GM10847 (cell line): ENCODE results near the gene RDH14.

Experiments used
- POLR2A ChIP-seq: IDR thresholded peaks from 2 replicates; pipeline ENCODE4 v1.6.1; 2011; ENCODE audit not compliant: insufficient read length; ENCODE audit errors: extremely low read depth

The RDH14 gene, protein sequence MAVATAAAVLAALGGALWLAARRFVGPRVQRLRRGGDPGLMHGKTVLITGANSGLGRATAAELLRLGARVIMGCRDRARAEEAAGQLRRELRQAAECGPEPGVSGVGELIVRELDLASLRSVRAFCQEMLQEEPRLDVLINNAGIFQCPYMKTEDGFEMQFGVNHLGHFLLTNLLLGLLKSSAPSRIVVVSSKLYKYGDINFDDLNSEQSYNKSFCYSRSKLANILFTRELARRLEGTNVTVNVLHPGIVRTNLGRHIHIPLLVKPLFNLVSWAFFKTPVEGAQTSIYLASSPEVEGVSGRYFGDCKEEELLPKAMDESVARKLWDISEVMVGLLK

DNA sequence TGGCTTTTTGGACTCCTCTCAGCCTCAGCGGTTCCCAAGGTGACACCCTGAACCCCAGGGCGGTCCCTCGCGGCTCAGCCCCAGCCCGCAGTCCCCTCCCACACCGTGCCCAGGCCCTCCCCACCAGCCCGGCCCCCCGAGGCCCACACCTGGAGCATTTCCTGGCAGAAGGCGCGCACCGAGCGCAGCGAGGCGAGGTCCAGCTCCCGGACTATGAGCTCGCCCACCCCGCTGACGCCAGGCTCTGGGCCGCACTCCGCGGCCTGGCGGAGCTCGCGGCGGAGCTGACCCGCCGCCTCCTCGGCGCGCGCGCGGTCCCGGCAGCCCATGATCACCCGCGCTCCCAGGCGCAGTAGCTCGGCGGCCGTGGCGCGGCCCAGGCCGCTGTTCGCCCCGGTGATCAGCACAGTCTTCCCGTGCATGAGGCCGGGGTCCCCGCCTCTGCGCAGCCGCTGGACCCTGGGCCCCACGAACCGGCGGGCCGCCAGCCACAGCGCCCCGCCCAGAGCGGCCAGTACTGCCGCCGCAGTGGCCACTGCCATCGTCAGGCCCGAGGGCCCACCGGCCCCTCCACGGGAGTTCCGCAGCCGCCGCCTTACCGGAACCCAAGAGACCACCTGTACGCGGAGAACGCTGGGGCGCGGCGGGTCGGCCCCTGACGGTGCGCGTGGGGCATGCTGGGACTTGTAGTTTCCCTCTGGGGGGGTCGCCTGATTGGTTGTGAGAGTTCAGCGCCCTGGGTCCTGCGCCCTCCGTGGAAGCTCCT lies at the start of gene RDH14:
Gene RDH14 (minus strand): TSS at position 623 of the 766 bp plus-strand sequence. CDS start 81 bp downstream, at position 542.
- peak; percentile 45 for TF ChIP-seq POLR2A

DNA sequence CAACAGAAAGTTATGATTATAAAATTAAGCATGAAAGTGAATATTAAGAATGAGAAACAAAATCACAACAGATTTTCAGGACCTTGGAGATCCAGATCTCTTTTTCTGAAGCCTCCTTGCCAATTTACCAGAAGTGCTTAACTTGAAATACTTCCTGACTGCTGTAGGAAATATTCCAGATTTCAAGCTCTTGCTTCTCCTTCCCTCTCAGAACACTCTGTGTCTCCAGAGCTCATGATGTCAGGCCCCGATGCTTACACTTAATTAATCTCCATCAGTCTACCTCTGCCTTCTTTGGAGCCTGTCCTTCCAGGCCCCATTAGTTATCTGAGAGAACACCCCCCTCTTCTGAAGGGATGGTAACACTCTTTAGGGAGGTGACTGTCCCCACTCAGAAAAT lies 49.6 kb upstream of the RDH14 start:
- no peak for TF ChIP-seq POLR2A

GRCh38 chr2:18605115-18605514 lies 44.7 kb upstream of the RDH14 start:
- TF ChIP-seq POLR2A = no peak

DNA sequence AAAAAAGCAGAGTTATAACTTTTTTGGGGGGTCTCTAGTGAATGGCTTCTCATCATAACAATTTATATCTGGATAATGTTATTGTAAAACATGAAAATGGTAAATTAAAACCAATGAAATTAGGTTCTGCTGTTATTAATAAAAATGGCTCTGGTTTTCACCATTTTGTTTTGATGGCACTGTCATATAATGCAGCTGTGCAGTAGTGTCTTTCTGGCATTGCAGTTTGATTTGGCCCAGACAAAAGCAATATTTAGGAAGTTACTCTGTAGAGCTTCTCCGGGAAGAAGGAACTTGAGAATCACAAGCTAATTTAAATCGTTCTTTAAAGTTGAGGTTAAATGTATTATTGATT lies 44.1 kb upstream of the RDH14 start:
- no peak for TF ChIP-seq POLR2A

GRCh38 chr2:18603854-18604530 lies 43.5 kb upstream of the RDH14 start:
- no peak for TF ChIP-seq POLR2A

- TF ChIP-seq POLR2A = no peak
These were observed 41.8 kb upstream of the RDH14 start for GRCh38 chr2:18602298-18602697.

DNA sequence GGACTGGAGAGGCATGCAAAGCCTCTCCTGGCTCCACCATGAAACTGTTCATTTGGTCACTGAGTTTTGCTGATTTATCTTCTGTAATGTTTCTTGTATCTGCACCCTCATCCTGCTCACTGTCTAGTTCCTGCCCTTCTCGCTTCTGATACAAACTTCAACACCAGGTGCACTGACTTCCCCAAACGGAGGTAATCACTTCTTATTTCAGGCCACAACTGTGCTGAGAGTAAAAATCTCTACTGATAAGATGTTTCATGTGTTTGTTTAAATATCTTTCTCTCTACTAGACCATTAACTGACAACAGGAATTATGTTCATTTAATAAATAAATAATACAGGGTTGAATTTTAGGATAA lies 39.8 kb upstream of the RDH14 start:
- no peak for TF ChIP-seq POLR2A

DNA sequence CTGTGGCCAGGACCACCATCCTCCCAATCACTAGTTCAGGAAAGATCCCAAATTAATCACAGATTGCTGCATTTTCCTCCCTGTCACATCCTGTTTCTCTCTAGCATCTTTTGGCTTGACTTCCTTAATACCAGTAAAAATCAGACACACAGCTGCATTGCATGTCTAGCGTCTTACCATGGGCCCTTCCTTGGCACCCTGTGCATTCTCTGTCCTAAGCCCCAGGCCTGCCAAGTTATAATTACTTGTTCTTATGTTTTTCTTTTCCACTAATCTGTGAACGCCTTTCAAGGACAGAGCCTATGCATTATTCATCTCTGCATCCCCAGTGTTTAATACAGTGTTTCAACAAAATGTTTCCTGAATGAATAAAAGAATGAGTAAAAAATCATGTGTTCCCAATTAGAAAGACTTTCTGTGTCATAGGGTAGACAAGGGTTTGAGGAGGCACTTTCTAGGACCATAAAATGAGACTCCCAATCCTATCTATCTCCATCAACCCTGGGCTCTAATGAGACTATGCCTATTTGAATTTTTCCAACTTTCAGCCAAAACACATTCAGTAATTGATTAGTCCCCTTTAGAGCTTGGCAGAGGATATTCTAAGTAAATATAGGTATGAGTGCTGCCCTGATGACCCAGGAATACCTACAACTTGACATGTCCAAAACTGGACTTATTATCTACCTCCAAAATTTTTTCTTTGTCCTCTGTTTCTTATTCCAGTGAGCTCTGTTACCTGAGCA lies 39.2 kb upstream of the RDH14 start:
- TF ChIP-seq POLR2A = no peak

DNA sequence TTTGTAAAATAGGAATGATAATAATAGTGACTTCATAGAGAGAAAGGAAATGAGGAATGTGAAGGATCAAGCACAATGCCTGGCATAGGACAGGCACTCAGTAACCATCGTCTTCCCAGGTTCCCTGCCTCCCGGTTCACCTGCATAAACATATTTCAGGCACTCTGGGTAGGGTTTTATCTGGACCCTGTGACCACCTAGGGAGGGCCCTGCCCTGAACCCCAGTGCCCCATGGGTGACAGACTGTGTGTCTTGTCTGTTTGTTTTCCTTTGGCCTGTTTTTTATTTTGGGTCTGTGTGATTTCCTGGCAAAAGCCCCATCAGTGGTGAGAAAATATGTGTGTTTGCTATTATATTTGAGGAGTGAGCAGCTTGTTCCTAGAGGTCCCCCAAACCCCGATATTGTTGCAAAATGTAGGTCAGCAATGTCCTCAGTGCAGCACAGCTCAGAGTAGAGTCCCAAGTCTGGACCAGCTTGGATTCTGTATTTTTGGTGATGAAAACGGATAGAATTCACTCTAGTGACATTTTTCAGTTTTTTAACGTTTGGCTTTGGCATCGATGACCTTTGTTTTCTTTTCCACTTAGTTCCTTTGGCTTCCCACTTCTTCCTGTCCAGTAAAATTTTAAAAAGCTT lies 38.5 kb upstream of the RDH14 start:
- no peak for TF ChIP-seq POLR2A

DNA sequence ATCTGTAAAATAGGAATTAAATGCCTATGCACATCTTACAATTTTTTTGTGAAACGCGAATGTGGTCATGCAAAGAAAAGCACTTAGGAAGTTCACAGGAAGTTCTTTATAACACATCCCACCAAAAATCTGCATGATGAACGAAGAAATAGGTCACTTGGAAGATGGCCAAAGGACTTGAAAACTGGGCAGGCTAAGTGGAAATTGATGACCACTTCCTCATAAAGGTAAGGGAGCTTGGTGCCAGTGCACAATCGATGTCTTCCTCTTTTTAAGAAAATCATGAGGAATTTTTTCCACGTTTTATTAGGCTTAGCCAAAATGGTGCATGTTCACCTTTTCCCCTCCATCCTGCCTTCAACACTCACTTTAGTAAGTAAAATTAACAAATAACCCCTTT lies 37.2 kb upstream of the RDH14 start:
- no peak for TF ChIP-seq POLR2A

DNA sequence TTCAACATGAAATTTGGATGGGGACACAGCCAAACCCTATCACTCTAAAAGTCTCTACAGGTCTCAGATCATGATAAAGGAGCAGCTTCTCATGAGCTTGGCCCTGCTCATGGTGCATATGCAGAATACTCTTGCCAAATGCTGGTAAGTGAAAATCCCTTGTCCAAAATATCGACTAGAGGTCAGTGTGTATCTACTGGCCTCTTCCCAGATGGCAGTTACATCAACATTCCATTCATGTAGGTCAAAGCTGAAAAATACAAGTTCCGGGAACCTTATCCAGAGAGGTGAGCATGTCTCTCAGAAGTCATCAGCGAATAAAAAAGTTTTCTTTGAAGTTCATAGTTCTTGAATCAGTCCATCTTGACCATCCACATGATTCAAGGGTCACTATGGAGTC lies 36.5 kb upstream of the RDH14 start:
- TF ChIP-seq POLR2A = no peak

DNA sequence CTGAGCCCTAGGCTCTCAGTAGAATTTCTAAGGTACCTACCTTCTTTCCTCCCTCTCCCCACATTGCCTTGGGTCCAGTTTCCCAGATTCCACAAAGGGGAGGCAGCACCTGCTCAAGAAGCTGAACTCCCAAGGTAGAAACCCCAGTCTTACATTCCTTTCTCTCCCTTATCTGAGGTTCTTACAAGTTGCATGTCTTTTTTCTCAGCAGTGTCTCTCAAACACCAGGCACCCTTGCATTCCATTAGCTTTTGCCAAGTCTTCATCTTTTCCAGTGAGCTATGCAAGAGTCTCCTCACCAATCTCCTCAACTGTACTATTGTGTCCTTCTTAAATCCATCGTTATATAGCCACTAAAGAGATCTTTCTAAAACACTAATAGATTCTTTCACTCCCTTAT lies 33.0 kb upstream of the RDH14 start:
- TF ChIP-seq POLR2A = no peak

DNA sequence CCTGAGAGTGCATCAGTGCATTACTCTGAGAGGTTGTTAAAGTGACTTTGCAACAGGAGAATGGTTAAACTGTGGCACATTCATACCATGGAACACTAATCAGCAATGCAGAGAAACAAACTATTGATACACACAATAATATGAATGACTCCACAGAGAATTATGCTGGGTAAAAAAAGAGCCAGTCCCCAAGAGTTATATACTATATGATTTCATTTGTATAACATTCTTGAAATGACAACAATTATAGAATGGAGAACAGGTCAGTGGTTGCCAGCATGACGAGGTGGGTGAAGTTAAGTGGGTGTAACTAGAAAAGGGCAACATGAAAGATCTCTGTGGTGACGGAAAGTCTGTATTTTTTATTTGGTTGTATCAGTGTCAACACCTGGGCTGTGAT lies 31.9 kb upstream of the RDH14 start:
- no peak for TF ChIP-seq POLR2A

GRCh38 chr2:18589354-18589753 lies 28.9 kb upstream of the RDH14 start, which contains the start of gene NT5C1B:
Gene NT5C1B (minus strand): TSS chr2:18589569. CDS start chr2:18589468, 101 bp downstream.
- no peak for TF ChIP-seq POLR2A

DNA sequence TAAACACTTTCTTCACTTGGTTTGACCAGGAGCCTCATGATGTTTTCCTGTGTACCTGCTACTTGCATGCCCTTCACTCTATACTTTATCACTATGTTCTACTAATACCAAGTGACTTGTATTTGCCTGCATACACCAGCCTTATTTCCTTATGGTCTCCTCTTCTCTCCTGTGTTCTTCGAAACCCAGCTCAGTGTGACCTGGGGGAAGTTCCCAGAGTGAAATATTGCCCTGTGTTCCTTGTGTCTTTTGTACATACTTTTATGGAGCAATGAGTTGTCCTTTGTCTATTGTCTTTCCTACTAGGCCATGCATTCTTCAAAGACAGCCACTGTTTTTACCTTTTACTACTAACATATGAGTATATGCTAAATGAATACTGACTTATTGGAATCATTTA lies 28.3 kb upstream of the RDH14 start:
- no peak for TF ChIP-seq POLR2A
